ENCODE results near the gene OPN3.
A peak's percentile ranks its signal among the peaks of the same experiment; 100 is the strongest.

The OPN3 gene

GRCh38 chr1:241591736-241592135 is 48.4 kb downstream of the OPN3 start:
- FAIRE-seq (no peak), DNase-seq (ENCODE audit: low spot score) (no peak)

- DNase-seq (ENCODE audit: low spot score) (peak; percentile 61), FAIRE-seq (peak; percentile 83)
These were observed 48.9 kb downstream of the OPN3 start for GRCh38 chr1:241591317-241591716.

GRCh38 chr1:241590719-241591118 is 49.5 kb downstream of the OPN3 start:
- no peak for FAIRE-seq
- no peak for DNase-seq (ENCODE audit: low spot score)

- DNase-seq (ENCODE audit: low spot score) (no peak), FAIRE-seq (no peak)
These were observed 50.6 kb downstream of the OPN3 start for GRCh38 chr1:241589521-241589920.

- DNase-seq (ENCODE audit: low spot score) (no peak), FAIRE-seq (no peak)
These were observed 53.2 kb downstream of the OPN3 start for GRCh38 chr1:241586905-241587512.

GRCh38 chr1:241582921-241583321 is 57.2 kb downstream of the OPN3 start:
- no peak for DNase-seq (ENCODE audit: low spot score)
- FAIRE-seq, result no peak

GRCh38 chr1:241579434-241579833 is 60.7 kb downstream of the OPN3 start:
- FAIRE-seq (no peak), DNase-seq (ENCODE audit: low spot score) (no peak)

- FAIRE-seq, result no peak
These were observed 66.0 kb downstream of the OPN3 start for GRCh38 chr1:241574154-241574553.

GRCh38 chr1:241569848-241570247 is 70.3 kb downstream of the OPN3 start:
- FAIRE-seq (no peak), DNase-seq (ENCODE audit: low spot score) (no peak)

More at GRCh38 chr1:241574154-241574553, 66.0 kb downstream of the OPN3 start:
- no peak for DNase-seq (ENCODE audit: low spot score)

GRCh38 chr1:241560849-241561187 is 79.4 kb downstream of the OPN3 start:
- FAIRE-seq, result no peak
- DNase-seq (ENCODE audit: low spot score), result no peak

- no peak for DNase-seq (ENCODE audit: low spot score)
- FAIRE-seq, result peak; percentile 94
These were observed 79.9 kb downstream of the OPN3 start for GRCh38 chr1:241560146-241560848.

- DNase-seq (ENCODE audit: low spot score), result no peak
These were observed 82.5 kb downstream of the OPN3 start for GRCh38 chr1:241557551-241558193.

GRCh38 chr1:241557031-241557430 is 83.1 kb downstream of the OPN3 start:
- DNase-seq (ENCODE audit: low spot score) (peak; percentile 44), FAIRE-seq (no peak)

More at GRCh38 chr1:241557551-241558193, 82.5 kb downstream of the OPN3 start:
- no peak for FAIRE-seq

GRCh38 chr1:241555526-241555925 is 84.6 kb downstream of the OPN3 start:
- DNase-seq (ENCODE audit: low spot score), result no peak
- FAIRE-seq, result no peak

GRCh38 chr1:241553886-241554592 is 86.1 kb downstream of the OPN3 start:
- no peak for DNase-seq (ENCODE audit: low spot score)
- no peak for FAIRE-seq

- no peak for FAIRE-seq
- no peak for DNase-seq (ENCODE audit: low spot score)
These were observed 88.2 kb downstream of the OPN3 start for GRCh38 chr1:241551759-241552638.

- FAIRE-seq (no peak), DNase-seq (ENCODE audit: low spot score) (no peak)
These were observed 89.9 kb downstream of the OPN3 start for GRCh38 chr1:241550318-241550717.

GRCh38 chr1:241548008-241548407 is 92.2 kb downstream of the OPN3 start:
- FAIRE-seq (no peak), DNase-seq (ENCODE audit: low spot score) (no peak)

All from RCC 7860 (cell line).